Measurements from ENCODE around the gene TBC1D22A. TPM values are rescaled to one million over a fixed set of nuclear protein-coding genes. Genes with fewer than 3 reads are reported as not detected.

The TBC1D22A gene
- total and polyA plus RNA-seq, 4 donors, result 4.1 to 12.4 (median 8.4) TPM

DNA sequence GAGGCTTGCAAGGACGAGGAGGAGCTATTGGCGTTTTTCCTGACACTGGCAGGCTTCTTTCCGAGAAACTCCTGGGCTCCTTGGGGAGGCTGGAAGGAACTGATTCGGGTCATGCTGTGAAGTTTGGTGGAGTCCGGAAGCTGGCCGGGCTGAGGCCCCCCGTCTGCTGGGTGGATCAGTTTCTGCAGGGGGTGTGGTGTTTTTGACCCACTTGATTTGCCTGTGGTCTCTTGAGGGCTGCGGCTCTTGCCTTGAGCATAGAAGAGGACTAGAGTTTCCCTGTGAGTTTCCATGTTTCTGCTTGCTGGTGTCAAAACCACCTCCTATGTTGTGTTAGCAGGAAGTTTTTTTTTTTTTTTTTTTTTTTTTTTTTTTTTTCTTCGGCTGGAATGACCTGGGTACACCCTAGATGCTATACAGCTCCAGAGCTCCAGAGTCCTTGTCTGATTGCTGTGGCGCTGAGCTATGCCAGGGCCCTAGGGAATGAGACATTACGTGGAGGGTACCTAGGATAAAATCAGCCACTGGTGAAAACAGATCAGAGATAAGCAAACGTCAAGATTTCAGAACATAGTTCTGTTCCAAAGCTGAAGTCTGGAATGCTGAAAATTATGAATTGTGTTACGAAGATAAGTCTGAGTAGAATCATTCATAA lies 728 bp downstream of the TBC1D22A start:
- WGBS, result 14% methylated on average over 13 of the region's 13 CpGs
- no peak for TF ChIP-seq EGR1 (IDR thresholded peaks at IDR 0.05; ENCODE audit: low read depth in 2 of 2)
- no peak for TF ChIP-seq RXRA (IDR thresholded peaks at IDR 0.05)
- no peak for TF ChIP-seq TAF1 (conservative IDR thresholded peaks at IDR 0.05)
- TF ChIP-seq, protein P1, sequence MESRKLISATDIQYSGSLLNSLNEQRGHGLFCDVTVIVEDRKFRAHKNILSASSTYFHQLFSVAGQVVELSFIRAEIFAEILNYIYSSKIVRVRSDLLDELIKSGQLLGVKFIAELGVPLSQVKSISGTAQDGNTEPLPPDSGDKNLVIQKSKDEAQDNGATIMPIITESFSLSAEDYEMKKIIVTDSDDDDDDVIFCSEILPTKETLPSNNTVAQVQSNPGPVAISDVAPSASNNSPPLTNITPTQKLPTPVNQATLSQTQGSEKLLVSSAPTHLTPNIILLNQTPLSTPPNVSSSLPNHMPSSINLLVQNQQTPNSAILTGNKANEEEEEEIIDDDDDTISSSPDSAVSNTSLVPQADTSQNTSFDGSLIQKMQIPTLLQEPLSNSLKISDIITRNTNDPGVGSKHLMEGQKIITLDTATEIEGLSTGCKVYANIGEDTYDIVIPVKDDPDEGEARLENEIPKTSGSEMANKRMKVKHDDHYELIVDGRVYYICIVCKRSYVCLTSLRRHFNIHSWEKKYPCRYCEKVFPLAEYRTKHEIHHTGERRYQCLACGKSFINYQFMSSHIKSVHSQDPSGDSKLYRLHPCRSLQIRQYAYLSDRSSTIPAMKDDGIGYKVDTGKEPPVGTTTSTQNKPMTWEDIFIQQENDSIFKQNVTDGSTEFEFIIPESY (IDR thresholded peaks at IDR 0.05), result no peak
- TF ChIP-seq, protein P2, sequence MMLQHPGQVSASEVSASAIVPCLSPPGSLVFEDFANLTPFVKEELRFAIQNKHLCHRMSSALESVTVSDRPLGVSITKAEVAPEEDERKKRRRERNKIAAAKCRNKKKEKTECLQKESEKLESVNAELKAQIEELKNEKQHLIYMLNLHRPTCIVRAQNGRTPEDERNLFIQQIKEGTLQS (IDR thresholded peaks at IDR 0.05), result no peak
- no peak for TF ChIP-seq FOXA2 (IDR thresholded peaks at IDR 0.05)
- H3K27ac ChIP-seq (ENCODE audit: low read depth in 1 of 2, low read length in 2 of 2), result peak overlapping the region; percentile 98 to 99
- peaks cover 2 to 42% (median 29%) of the 10 kb centered on the region in 4 donors for H3K4me1 ChIP-seq (ENCODE audit: control insufficient read depth in 4 of 4, insufficient read depth in 4 of 4, low read length in 3 of 4)
- H3K9me3 ChIP-seq (ENCODE audit: control insufficient read depth in 4 of 4, low read length in 3 of 4), result no peaks in the 10 kb centered on the region
- DNase-seq (ENCODE audit: low spot score), result no peak
- peak overlapping the region; percentile 47 to 96 for H3K9ac ChIP-seq (ENCODE audit: low read depth in 1 of 2, low read length in 2 of 2)
- H3K27me3 ChIP-seq (ENCODE audit: control insufficient read depth in 4 of 4, insufficient read depth in 4 of 4, low read length in 3 of 4), result no peaks in the 10 kb centered on the region
- no peaks in the 10 kb centered on the region for H3K36me3 ChIP-seq (ENCODE audit: control insufficient read depth in 4 of 4, insufficient read depth in 3 of 4, low read depth in 1 of 4, low read length in 3 of 4)
- H3K4me3 ChIP-seq (ENCODE audit: low read depth in 1 of 3, low read length in 3 of 3), result peak overlapping the region; percentile 74 to 95 (median 80)

DNA sequence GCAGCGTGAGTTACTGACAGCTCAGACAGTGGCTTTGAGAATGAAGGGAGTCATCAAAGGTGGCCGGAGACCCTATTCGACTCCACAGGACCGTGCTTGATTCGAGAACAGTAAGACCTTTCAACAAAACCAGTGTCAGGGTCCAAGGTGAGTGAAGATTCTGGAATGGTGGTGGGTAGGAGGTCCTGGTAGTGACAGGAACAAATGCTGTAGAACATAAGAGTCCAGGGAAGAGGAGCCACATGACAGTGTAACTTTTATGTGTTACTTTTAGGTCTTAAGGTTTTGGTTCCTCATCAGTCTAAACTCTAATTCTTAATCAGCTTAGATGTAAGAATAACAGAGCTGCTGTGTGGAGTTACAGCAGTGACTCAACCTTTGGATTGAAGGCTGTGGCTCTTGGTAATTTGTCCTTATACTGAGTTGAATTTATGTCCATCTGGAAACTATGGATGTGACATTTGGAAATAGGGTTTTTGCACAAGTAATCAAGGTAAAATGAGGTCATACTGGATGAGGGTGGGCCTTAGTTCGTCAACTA lies 1.8 kb downstream of the TBC1D22A start:
- H3K4me1 ChIP-seq (ENCODE audit: control insufficient read depth in 4 of 4, insufficient read depth in 4 of 4, low read length in 3 of 4), result peaks cover under 1 to 32% (median 24%) of the 10 kb centered on the region in 4 donors
- no peak overlapping the region for H3K4me3 ChIP-seq (ENCODE audit: low read depth in 1 of 3, low read length in 3 of 3)
- no peak overlapping the region for H3K9ac ChIP-seq (ENCODE audit: low read depth in 1 of 2, low read length in 2 of 2)
- no peaks in the 10 kb centered on the region for H3K27me3 ChIP-seq (ENCODE audit: control insufficient read depth in 4 of 4, insufficient read depth in 4 of 4, low read length in 3 of 4)
- 90% methylated on average over 6 of the region's 6 CpGs for WGBS
- TF ChIP-seq FOXA1 (IDR thresholded peaks at IDR 0.05) (no peak), EGR1 (IDR thresholded peaks at IDR 0.05; ENCODE audit: low read depth in 2 of 2) (no peak), JUND (IDR thresholded peaks at IDR 0.05) (no peak), RXRA (IDR thresholded peaks at IDR 0.05) (no peak), HNF4A (conservative IDR thresholded peaks at IDR 0.05) (no peak), FOXA2 (IDR thresholded peaks at IDR 0.05) (no peak), GABPA (IDR thresholded peaks at IDR 0.05 in 1 of 2, conservative IDR thresholded peaks at IDR 0.05 in 1 of 2) (no peak), RAD21 (IDR thresholded peaks at IDR 0.05) (no peak), HNF4G (IDR thresholded peaks at IDR 0.05) (no peak), NR2F2 (IDR thresholded peaks at IDR 0.05) (no peak), SP1 (IDR thresholded peaks at IDR 0.05) (no peak), YY1 (IDR thresholded peaks at IDR 0.05) (no peak), TAF1 (conservative IDR thresholded peaks at IDR 0.05) (no peak)
- TF ChIP-seq, protein P1 (IDR thresholded peaks at IDR 0.05), result no peak
- TF ChIP-seq, protein P2 (IDR thresholded peaks at IDR 0.05), result no peak
- TF ChIP-seq, protein P3, sequence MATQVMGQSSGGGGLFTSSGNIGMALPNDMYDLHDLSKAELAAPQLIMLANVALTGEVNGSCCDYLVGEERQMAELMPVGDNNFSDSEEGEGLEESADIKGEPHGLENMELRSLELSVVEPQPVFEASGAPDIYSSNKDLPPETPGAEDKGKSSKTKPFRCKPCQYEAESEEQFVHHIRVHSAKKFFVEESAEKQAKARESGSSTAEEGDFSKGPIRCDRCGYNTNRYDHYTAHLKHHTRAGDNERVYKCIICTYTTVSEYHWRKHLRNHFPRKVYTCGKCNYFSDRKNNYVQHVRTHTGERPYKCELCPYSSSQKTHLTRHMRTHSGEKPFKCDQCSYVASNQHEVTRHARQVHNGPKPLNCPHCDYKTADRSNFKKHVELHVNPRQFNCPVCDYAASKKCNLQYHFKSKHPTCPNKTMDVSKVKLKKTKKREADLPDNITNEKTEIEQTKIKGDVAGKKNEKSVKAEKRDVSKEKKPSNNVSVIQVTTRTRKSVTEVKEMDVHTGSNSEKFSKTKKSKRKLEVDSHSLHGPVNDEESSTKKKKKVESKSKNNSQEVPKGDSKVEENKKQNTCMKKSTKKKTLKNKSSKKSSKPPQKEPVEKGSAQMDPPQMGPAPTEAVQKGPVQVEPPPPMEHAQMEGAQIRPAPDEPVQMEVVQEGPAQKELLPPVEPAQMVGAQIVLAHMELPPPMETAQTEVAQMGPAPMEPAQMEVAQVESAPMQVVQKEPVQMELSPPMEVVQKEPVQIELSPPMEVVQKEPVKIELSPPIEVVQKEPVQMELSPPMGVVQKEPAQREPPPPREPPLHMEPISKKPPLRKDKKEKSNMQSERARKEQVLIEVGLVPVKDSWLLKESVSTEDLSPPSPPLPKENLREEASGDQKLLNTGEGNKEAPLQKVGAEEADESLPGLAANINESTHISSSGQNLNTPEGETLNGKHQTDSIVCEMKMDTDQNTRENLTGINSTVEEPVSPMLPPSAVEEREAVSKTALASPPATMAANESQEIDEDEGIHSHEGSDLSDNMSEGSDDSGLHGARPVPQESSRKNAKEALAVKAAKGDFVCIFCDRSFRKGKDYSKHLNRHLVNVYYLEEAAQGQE (IDR thresholded peaks at IDR 0.05), result no peak
- TF ChIP-seq, protein P4, sequence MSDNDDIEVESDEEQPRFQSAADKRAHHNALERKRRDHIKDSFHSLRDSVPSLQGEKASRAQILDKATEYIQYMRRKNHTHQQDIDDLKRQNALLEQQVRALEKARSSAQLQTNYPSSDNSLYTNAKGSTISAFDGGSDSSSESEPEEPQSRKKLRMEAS (IDR thresholded peaks at IDR 0.05), result no peak
- TF ChIP-seq, protein P5, sequence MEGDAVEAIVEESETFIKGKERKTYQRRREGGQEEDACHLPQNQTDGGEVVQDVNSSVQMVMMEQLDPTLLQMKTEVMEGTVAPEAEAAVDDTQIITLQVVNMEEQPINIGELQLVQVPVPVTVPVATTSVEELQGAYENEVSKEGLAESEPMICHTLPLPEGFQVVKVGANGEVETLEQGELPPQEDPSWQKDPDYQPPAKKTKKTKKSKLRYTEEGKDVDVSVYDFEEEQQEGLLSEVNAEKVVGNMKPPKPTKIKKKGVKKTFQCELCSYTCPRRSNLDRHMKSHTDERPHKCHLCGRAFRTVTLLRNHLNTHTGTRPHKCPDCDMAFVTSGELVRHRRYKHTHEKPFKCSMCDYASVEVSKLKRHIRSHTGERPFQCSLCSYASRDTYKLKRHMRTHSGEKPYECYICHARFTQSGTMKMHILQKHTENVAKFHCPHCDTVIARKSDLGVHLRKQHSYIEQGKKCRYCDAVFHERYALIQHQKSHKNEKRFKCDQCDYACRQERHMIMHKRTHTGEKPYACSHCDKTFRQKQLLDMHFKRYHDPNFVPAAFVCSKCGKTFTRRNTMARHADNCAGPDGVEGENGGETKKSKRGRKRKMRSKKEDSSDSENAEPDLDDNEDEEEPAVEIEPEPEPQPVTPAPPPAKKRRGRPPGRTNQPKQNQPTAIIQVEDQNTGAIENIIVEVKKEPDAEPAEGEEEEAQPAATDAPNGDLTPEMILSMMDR (IDR thresholded peaks at IDR 0.05; ENCODE audit: low read depth, low read length, missing input control), result no peak
- DNase-seq (ENCODE audit: low spot score), result no peak
- H3K27ac ChIP-seq (ENCODE audit: low read depth in 1 of 2, low read length in 2 of 2), result no peak overlapping the region
- no peaks in the 10 kb centered on the region for H3K36me3 ChIP-seq (ENCODE audit: control insufficient read depth in 4 of 4, insufficient read depth in 3 of 4, low read depth in 1 of 4, low read length in 3 of 4)
- no peaks in the 10 kb centered on the region for H3K9me3 ChIP-seq (ENCODE audit: control insufficient read depth in 4 of 4, low read length in 3 of 4)
